ENCODE data around the gene FGF1. TPM values are rescaled to one million over a fixed set of nuclear protein-coding genes. Genes with fewer than 3 reads are reported as not detected.
"Not testable (repeated sequence)": the region's sequence is repeated elsewhere in the genome, so short reads cannot be mapped to it uniquely, and the experiment has no call there.

Gene FGF1
- total RNA-seq, 1 donor from 2014 or later: 23.5 TPM

DNA sequence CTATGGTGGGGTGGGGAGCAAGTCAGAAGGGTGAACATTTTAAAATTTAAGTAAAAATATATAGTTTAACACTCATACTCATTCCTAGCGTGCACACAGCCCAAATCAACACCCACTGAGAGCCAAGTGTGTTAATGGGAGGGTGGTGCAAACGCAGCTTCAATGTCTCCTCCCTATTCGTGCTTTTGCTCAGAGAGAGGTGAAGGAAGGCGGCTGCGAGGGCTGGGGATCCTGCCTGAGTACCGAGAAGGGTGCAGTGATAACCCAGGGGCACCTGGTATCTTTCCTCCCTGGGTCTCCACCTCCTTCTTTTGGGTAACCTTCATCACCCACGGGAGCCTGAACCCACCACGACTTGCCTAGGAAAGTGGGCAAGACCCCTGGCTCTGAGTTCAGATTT, 35.0 kb downstream of the FGF1 start:
- Histone ChIP-seq H3K27me3 (no peaks in the 10 kb centered on the region), H3K27ac (no peak overlapping the region), H3K4me3 (no peak overlapping the region), H3K9me3 (no peaks in the 10 kb centered on the region), H3K36me3 (no peaks in the 10 kb centered on the region), H3K4me1 (peaks cover 0 to 8% of the 10 kb centered on the region in 2 donors)
- DNase-seq (ENCODE audit: low spot score in 2 of 2): peak in 1 of 2 donors; percentile 46
- intact Hi-C loops (cut with DNase I): no loop called here
- TF ChIP-seq, protein P1, sequence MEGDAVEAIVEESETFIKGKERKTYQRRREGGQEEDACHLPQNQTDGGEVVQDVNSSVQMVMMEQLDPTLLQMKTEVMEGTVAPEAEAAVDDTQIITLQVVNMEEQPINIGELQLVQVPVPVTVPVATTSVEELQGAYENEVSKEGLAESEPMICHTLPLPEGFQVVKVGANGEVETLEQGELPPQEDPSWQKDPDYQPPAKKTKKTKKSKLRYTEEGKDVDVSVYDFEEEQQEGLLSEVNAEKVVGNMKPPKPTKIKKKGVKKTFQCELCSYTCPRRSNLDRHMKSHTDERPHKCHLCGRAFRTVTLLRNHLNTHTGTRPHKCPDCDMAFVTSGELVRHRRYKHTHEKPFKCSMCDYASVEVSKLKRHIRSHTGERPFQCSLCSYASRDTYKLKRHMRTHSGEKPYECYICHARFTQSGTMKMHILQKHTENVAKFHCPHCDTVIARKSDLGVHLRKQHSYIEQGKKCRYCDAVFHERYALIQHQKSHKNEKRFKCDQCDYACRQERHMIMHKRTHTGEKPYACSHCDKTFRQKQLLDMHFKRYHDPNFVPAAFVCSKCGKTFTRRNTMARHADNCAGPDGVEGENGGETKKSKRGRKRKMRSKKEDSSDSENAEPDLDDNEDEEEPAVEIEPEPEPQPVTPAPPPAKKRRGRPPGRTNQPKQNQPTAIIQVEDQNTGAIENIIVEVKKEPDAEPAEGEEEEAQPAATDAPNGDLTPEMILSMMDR (IDR thresholded peaks at IDR 0.05): no peak

DNA sequence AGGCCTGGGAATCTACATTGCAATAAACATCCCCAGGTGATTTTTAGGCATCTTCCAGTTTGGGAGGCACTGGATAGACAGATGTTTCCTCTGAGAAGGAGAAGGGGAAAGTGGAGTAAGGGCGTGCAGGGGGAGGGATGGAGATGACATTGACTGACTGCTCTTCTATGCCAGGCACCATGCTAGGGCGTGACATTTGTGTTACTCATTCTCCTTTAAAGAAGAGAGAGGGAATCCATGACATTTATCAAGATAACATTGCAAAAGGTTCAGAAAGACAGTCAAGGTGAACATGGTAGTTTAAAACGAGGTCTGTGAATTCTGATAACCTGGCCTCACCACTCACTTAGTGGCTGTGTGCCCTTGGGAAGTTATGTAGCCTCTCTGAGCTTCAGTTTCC, 35.8 kb downstream of the FGF1 start:
- no peaks in the 10 kb centered on the region for H3K9me3 ChIP-seq
- no peak overlapping the region for H3K27ac ChIP-seq
- TF ChIP-seq, protein P1 (IDR thresholded peaks at IDR 0.05): no peak
- no peaks in the 10 kb centered on the region for H3K27me3 ChIP-seq
- no peak overlapping the region for H3K4me3 ChIP-seq
- H3K4me1 ChIP-seq: peaks cover 0 to 13% of the 10 kb centered on the region in 2 donors
- H3K36me3 ChIP-seq: no peaks in the 10 kb centered on the region
- intact Hi-C loops (cut with DNase I): no loop called here
- DNase-seq (ENCODE audit: low spot score in 2 of 2): no peak

DNA sequence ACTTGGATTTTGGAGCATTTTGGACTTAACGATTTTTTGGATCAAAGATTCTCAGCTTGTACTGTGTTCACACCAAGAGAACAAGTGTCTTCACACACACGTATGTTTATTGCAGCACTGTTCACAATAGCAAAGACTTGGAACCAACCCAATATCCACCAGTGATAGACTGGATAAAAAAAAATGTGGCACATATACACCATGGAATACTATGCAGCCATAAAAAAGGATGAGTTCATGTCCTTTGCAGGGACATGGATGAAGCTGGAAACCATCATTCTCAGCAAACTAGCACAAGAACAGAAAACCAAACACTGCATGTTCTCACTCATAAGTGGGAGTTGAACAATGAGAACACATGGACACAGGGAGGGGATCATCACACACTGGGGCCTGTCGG, 37.8 kb downstream of the FGF1 start:
- H3K9me3 ChIP-seq; DNase-seq (ENCODE audit: low spot score in 2 of 2): not testable (repeated sequence)

DNA sequence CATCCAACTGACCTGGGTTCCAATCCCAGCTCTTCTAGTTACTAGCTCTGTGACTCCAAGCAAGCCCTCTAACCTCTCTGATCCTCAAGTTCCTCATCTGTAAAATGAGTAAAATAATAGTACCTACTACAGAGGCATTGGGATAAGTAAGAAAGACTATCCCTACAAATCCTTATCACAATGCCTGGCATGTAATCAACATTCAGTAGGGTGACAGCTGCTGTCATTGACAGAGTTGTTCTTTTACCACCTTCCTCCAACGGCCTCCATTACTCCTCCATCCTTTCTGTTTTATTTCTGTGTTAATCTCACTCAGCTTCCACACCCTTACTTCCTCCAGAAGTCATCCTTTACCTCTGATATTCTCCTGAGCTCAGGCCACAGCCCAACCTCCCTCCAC, 40.4 kb downstream of the FGF1 start:
- no peaks in the 10 kb centered on the region for H3K27me3 ChIP-seq
- H3K9me3 ChIP-seq: no peaks in the 10 kb centered on the region
- TF ChIP-seq, protein P1 (IDR thresholded peaks at IDR 0.05): no peak
- intact Hi-C loops (cut with DNase I): loop anchor here (1.0 kb wide), 1 partner anchor 24 kb away; no protein-coding TSS in a partner anchor
- no peak for DNase-seq (ENCODE audit: low spot score in 2 of 2)
- peak overlapping the region in 1 of 2 donors; percentile 38 for H3K4me3 ChIP-seq
- H3K4me1 ChIP-seq: peaks cover 0 to 19% of the 10 kb centered on the region in 2 donors
- peak overlapping the region; percentile 74 to 82 for H3K27ac ChIP-seq
- no peaks in the 10 kb centered on the region for H3K36me3 ChIP-seq

More for the DNA sequence above, 37.8 kb downstream of the FGF1 start:
- H3K27ac ChIP-seq; H3K36me3 ChIP-seq; H3K4me3 ChIP-seq; H3K27me3 ChIP-seq; intact Hi-C loops (cut with DNase I): not testable (repeated sequence)
- peaks cover 0 to 19% of the 10 kb centered on the region in 2 donors for H3K4me1 ChIP-seq

DNA sequence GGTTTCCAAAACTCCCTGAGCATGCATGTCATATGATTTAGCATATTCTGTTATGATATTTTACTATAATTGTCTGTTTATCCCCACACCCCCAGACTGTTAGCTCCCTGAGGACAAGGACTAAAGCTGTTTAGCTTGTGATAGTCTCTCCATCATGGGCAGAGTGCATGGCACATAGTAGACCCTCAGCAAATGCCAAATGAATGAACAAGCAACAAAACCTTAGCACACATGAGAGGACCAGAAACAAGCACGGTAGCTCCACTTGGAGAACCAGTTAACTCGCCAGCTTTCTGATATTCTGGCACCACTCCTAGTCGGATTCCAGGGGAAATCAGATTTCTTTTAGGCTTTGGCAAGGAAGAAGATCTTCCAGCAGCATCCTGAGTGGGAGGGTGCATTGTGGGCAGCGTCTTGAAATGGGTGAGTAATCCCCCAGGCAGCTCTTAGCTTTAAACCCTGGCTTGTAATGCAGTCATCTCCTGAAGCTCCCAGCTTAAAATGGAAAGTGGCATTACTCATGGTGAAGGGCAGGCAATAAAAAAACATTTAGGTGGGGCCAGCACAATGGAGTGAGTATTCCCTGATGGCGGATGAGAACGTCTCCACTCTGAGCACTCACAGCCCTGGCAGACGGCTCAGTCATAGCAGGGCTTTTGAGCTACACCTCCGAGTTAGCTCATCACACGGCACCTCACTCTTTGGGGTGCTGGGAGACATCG, 41.1 kb downstream of the FGF1 start:
- Histone ChIP-seq H3K9me3 (no peaks in the 10 kb centered on the region), H3K4me1 (peaks cover 0 to 19% of the 10 kb centered on the region in 2 donors), H3K4me3 (peak overlapping the region in 1 of 2 donors; percentile 38), H3K36me3 (no peaks in the 10 kb centered on the region), H3K27ac (peak overlapping the region; percentile 74 to 82), H3K27me3 (no peaks in the 10 kb centered on the region)
- DNase-seq (ENCODE audit: low spot score in 2 of 2): peak; percentile 12 to 85
- TF ChIP-seq, protein P1 (IDR thresholded peaks at IDR 0.05): no peak
- intact Hi-C loops (cut with DNase I): loop anchor here (1.0 kb wide), 1 partner anchor 24 kb away; no protein-coding TSS in a partner anchor

DNA sequence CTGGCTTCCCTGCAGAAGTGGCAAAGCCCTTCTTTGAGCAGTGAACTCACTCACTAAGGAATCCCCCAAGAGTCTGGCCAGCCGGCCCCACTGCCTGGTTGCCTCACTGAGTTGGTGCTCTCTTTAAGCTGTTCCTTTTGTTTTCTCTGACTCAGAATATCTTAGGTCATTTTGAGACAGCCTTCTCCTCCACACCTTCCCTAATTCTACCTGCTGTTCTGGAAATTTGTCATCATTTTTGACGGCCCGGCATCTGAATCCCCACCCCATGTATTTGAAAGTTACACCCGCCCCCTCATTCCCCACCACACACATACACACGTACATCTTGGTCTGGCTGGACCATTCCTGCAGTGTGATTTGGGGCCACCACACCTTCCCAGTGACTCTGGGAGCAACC, 41.8 kb downstream of the FGF1 start:
- no peaks in the 10 kb centered on the region for H3K27me3 ChIP-seq
- peaks cover 0 to 19% of the 10 kb centered on the region in 2 donors for H3K4me1 ChIP-seq
- no peak for DNase-seq (ENCODE audit: low spot score in 2 of 2)
- intact Hi-C loops (cut with DNase I): no loop called here
- TF ChIP-seq, protein P1 (IDR thresholded peaks at IDR 0.05): no peak
- H3K36me3 ChIP-seq: no peaks in the 10 kb centered on the region
- no peak overlapping the region for H3K4me3 ChIP-seq
- no peaks in the 10 kb centered on the region for H3K9me3 ChIP-seq
- H3K27ac ChIP-seq: peak overlapping the region; percentile 74 to 82

Data from ascending aorta (tissue), 2 donors.